ENCODE measurements around the gene GLIS1. TPM values are rescaled to one million over a fixed set of nuclear protein-coding genes. Genes with fewer than 3 reads are reported as not detected.

The GLIS1 gene
- polyA plus RNA-seq, 1 experiment, result 1.9 TPM

- no peak overlapping the region for H3K4me3 ChIP-seq (ENCODE audit: low read depth, low read length)
- H3K27me3 ChIP-seq (ENCODE audit: control insufficient read depth, insufficient read depth, low read length), result no peaks in the 10 kb centered on the region
- CTCF ChIA-PET, result interaction anchor here (1.5 kb wide), 1 partner anchor 299 kb away, joined by 4 read pairs; no protein-coding TSS in a partner anchor
- TF ChIP-seq, protein P1, sequence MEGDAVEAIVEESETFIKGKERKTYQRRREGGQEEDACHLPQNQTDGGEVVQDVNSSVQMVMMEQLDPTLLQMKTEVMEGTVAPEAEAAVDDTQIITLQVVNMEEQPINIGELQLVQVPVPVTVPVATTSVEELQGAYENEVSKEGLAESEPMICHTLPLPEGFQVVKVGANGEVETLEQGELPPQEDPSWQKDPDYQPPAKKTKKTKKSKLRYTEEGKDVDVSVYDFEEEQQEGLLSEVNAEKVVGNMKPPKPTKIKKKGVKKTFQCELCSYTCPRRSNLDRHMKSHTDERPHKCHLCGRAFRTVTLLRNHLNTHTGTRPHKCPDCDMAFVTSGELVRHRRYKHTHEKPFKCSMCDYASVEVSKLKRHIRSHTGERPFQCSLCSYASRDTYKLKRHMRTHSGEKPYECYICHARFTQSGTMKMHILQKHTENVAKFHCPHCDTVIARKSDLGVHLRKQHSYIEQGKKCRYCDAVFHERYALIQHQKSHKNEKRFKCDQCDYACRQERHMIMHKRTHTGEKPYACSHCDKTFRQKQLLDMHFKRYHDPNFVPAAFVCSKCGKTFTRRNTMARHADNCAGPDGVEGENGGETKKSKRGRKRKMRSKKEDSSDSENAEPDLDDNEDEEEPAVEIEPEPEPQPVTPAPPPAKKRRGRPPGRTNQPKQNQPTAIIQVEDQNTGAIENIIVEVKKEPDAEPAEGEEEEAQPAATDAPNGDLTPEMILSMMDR (IDR thresholded peaks at IDR 0.05; ENCODE audit: insufficient read depth, low read depth, low read length), result no peak
- peak; percentile 81 for DNase-seq (ENCODE audit: low read depth)
- POLR2A ChIA-PET, result no interaction called here
- no peaks in the 10 kb centered on the region for H3K36me3 ChIP-seq (ENCODE audit: control insufficient read depth, insufficient read depth, low read length)
Observed at GRCh38 chr1:53771648-53772047, 32.7 kb upstream of the GLIS1 start.

DNA sequence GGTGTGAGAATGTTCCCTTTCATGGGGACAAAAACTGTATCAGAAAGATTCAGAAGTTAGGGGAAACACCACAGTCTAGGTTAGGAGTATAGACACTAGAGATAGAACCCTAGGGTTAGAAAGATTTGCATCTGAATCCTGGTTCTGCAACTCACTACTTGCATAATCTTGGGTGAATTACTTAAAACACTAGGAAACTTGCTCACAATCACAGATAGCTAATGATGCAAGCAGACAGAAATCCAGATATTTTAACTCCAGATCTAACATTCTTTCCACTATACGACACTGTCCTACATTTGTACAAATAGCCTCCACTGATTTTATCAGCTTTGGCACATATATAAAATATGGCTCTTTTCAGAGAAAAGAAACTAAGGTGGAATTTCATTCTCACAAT is 30.8 kb upstream of the GLIS1 start:
- Histone ChIP-seq H3K27me3 (ENCODE audit: control insufficient read depth, insufficient read depth, low read length) (no peaks in the 10 kb centered on the region), H3K36me3 (ENCODE audit: control insufficient read depth, insufficient read depth, low read length) (no peaks in the 10 kb centered on the region), H3K4me3 (ENCODE audit: low read depth, low read length) (no peak overlapping the region)
- POLR2A ChIA-PET, result no interaction called here
- TF ChIP-seq, protein P1 (IDR thresholded peaks at IDR 0.05; ENCODE audit: insufficient read depth, low read depth, low read length), result no peak
- DNase-seq (ENCODE audit: low read depth), result no peak
- CTCF ChIA-PET, result interaction anchor here (1.3 kb wide), 1 partner anchor 190 kb away, joined by 3 read pairs; no protein-coding TSS in a partner anchor

- CTCF ChIA-PET, result interaction anchor here (1.3 kb wide), 1 partner anchor 191 kb away, joined by 3 read pairs; no protein-coding TSS in a partner anchor
- H3K4me3 ChIP-seq (ENCODE audit: low read depth, low read length), result no peak overlapping the region
- DNase-seq (ENCODE audit: low read depth), result no peak
- POLR2A ChIA-PET, result no interaction called here
- TF ChIP-seq, protein P1 (IDR thresholded peaks at IDR 0.05; ENCODE audit: insufficient read depth, low read depth, low read length), result no peak
- H3K36me3 ChIP-seq (ENCODE audit: control insufficient read depth, insufficient read depth, low read length), result no peaks in the 10 kb centered on the region
- no peaks in the 10 kb centered on the region for H3K27me3 ChIP-seq (ENCODE audit: control insufficient read depth, insufficient read depth, low read length)
Observed at GRCh38 chr1:53769184-53769583, 30.2 kb upstream of the GLIS1 start.

GRCh38 chr1:53766831-53767405 is 28.0 kb upstream of the GLIS1 start:
- ChIA-PET POLR2A (no interaction called here), CTCF (interaction anchor here (0.5 to 2.5 kb wide), 5 partner anchors 13 to 322 kb away, joined by 3 to 6 read pairs (median 3); no protein-coding TSS in a partner anchor)
- H3K36me3 ChIP-seq (ENCODE audit: control insufficient read depth, insufficient read depth, low read length), result no peaks in the 10 kb centered on the region
- DNase-seq (ENCODE audit: low read depth), result no peak
- TF ChIP-seq, protein P1 (IDR thresholded peaks at IDR 0.05; ENCODE audit: insufficient read depth, low read depth, low read length), result no peak
- H3K27me3 ChIP-seq (ENCODE audit: control insufficient read depth, insufficient read depth, low read length), result no peaks in the 10 kb centered on the region
- H3K4me3 ChIP-seq (ENCODE audit: low read depth, low read length), result peak overlapping the region; percentile 18

DNA sequence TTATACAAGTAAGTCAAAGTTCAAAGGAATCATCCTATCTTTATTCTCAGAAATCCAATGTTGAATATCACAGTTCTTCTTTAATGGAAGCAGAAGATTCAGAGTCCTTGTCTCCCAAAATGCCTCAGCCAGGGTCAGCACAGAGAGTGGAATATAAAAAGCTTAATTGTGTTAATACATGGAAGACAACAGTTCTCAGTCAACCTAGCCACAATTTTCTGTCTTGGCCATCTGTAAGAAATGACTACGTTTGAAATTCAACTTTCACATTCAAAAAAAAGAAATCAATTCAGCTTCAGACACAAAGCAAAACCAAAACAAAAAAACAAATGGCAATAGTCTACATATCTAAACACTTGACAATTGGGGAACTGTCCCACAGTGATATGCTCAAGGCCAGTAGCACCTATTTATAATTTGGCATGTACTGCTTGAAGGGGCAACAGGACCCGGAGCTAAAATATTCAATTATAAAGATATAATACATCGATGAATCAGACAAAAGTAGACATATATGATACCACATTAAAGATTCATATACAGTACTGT is 27.3 kb upstream of the GLIS1 start:
- Histone ChIP-seq H3K27me3 (ENCODE audit: control insufficient read depth, insufficient read depth, low read length) (no peaks in the 10 kb centered on the region), H3K36me3 (ENCODE audit: control insufficient read depth, insufficient read depth, low read length) (no peaks in the 10 kb centered on the region), H3K4me3 (ENCODE audit: low read depth, low read length) (no peak overlapping the region)
- ChIA-PET CTCF (interaction anchor here (0.5 to 2.5 kb wide), 7 partner anchors 11 to 321 kb away, joined by 3 to 6 read pairs (median 3); no protein-coding TSS in a partner anchor), POLR2A (no interaction called here)
- TF ChIP-seq, protein P1 (IDR thresholded peaks at IDR 0.05; ENCODE audit: insufficient read depth, low read depth, low read length), result no peak
- DNase-seq (ENCODE audit: low read depth), result no peak

Data from BJ (cell line).